SIG-M5 treated with dmso at 0.1 percent for 504 hours (cell line): ENCODE data around the gene ZFHX3.
"Not testable (repeated sequence)": the region's sequence is repeated elsewhere in the genome, so short reads cannot be mapped to it uniquely, and the experiment has no call there.

Experiments
- DNase-seq: peaks from one replicate; lab custom pipeline; 2025; ENCODE audit not compliant: unreplicated experiment; lab: John Stamatoyannopoulos, UW

Gene ZFHX3

GRCh38 chr16:73047536-73048291 lies at the start of gene ZFHX3:
ZFHX3 (minus strand) TSS chr16:73048128; CDS start chr16:72960145, 87,983 bp downstream.
- DNase-seq: peak; percentile 46

DNA sequence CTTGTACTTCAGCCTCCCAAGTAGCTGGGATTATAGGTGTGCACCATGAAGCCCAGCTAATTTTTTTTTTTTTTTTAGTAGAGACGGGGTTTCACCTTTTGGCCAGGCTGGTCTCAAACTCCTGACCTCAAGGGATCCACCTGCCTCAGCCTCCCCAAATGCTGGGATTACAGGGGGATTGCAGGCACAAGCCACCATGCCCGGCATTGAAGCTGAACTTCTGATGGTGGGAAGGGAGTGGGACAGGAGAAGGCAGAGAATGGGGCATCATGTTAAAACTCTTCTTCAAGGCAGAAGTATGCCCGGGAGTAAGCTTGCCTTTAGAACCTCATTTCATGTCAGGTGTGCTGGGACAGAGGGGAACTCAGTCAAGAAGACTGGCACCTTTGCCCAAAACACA lies 48.6 kb upstream of the ZFHX3 start:
- DNase-seq: no peak

- no peak for DNase-seq
Measured at GRCh38 chr16:73095885-73096421, 48.0 kb upstream of the ZFHX3 start.

- no peak for DNase-seq
Measured at GRCh38 chr16:73095142-73095820, 47.4 kb upstream of the ZFHX3 start.

DNA sequence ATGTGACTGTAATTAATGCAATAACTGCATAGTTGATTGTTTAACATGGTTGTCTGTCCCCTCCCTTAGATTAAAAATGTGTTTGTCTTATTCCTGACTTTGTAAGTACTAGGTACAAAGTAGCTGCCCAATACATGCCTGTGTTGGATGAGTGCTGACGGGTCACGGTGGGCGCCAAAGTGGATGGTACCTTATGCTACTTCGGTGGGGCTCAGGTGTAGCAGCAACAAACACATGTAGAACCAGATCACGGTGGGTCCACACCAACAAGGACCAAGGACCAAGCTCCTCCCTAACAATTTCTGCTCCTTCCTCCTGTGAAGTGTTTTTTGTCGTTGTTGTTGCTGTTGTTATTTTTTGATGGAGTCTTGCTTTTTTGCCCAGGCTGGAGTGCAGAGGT lies 46.4 kb upstream of the ZFHX3 start:
- no peak for DNase-seq

DNA sequence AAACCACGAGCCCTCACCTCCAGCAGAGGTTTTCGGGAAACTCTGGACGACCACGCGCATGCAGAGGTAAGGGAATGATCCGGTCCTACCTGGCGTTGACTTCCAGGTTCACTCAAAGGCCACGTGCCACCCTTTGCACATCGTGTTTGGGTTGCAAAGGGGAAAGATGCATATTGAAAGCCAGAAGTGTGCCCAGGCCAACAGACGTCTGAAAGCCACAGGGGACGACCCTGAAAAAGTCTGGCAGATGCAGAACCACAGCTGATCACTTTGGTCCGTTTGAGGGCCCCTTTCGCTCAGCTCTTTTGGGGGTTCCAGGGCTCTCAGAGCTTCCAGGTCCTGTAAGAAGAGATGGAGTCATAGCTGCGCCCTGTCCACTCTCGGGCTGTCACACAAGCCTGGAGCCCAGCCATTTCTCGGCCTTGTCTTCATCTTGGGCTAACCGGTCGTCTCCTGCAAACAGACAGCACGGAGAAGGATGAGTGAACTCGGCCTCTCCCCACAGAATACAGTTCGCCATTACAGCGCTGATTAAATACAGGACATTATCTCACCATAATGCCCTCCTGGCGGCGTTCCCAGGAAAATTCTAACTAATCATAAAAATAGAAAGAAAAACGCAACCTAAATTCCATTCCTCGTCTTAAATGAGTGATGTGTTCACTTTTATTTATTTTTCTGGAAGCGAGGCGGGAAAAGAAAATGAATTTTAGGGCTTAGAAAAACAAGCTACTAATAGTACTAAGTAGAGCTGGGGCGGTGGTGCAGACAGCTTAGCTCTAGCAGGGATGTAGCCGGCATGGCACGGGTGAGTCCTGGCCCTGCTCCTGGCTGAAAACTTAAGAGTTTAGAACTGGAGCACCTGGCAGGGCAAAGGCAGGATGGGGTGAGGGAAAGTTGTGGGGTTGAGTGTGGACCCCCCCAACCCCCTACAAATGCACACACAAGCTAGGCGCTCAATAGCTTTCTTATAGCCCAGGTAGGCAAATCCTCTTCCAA lies 45.5 kb upstream of the ZFHX3 start:
- no peak for DNase-seq

GRCh38 chr16:73092236-73092781 lies 44.4 kb upstream of the ZFHX3 start:
- DNase-seq: no peak

DNA sequence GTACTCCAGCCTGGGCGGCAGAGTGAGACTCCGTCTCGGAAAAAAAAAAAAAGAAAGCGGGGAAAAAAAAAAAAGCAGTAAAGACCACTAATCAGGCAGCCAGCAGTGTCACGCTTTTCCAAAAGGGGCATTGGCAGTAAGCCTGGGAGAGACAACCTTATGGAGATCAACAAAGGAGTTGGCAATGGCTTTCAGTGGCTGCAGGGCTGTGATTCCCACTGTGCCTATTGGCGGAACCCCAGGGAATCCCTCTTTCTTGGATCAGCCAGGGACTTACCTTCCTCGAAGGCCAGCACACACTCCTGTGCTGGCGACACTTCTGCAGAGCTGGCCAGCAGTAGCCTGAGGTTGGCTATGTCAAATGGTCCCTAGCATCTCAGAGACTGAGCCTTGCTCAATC lies 43.2 kb upstream of the ZFHX3 start:
- DNase-seq: no peak

DNA sequence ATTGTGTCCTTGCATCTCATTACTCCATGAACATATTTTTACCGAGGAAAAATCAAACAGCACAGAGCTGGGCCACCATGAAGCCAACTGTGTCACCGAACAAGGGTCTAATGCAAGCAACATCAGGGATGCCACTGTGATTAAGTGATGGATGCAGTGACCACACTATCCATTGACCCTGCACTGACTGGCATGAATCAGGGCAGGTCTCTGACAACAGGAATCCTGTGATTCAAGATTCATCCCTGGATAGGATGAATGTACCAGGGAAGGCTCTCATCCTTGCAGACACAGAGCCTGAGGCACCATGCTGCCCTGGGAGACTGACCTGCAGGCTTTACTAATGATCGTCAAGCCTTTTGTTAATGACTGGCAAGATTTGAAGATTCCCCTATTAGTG lies 41.5 kb upstream of the ZFHX3 start:
- no peak for DNase-seq

GRCh38 chr16:73086108-73086507 lies 38.2 kb upstream of the ZFHX3 start:
- DNase-seq: peak; percentile 20

DNA sequence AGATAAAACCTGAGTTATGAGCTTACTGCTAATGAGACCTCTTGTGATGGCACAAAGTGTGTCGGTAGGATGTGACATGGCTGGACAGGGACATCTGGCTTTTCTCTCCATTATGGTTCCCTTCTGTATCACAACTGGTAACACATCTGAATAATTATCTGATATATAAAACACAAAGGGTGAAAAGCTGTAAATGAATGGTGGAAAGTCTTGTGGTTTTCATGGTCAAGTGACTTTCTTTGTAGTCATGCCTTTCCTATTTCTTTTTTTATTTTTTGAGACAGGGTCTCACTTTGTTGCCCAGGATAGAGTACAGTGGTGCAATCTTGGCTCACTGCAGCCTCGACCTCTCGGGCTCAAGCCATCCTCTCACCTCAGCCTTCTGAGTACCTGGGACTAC lies 35.3 kb upstream of the ZFHX3 start:
- DNase-seq: no peak

GRCh38 chr16:73082634-73083051 lies 34.7 kb upstream of the ZFHX3 start:
- DNase-seq: not testable (repeated sequence)

DNA sequence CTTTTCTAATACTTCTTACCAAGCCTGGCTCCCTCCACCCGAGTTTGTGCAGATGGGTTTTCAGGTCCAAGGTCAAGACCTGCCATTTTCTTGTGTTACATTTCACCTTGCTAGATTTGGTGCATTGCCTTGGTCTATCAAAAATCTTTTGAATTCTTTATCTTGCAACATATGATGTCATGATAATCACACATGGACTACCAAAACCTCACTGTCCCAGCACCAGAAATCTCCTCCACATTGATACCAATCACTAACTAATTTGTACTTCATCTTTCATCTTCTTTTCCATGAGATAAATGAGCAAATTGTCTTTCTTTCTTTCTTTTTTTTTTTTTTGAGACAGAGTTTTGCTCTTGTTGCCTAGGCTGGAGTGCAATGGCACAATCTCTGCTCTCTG lies 33.0 kb upstream of the ZFHX3 start:
- DNase-seq: no peak

DNA sequence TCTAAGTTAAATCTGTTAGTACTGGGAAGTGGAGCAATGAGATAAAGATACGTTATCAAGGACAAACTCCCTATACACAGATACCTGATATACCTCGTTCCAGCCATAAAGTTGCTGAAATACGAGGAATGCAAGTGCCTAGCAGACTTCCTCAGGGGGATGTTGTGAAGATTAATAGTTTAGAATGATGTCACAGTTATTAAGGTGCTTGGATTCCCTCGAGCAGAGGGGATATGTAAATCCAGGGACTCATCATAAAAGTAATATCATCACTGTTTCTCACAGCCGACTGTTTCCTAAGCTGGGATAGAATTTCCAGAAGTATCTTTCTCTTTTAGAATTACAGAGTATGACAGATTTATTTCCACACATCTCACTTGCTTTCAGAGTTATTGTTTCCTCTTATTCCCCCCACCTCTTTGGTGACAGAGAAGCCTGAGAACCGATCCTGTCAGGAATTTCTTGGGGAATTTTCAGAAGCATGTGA lies 28.4 kb upstream of the ZFHX3 start:
- no peak for DNase-seq

DNA sequence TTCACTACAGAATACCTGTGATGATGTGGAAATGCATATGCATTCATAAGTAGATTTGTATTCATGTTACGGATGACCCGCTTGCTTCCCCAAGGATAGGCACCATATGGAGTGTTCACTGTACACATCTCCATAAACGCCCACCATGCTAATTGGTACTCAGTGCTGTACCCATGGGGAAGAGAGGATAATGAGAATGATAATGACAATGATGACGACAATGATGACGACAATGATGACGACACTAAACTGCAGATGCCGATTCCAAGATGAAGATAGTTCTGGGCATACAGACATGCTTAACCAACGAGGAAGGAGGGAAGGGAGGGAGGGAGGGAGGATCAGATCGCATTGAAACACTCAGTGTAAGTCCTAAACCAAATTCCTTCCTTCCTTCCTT lies 26.5 kb upstream of the ZFHX3 start:
- DNase-seq: no peak

- not testable (repeated sequence) for DNase-seq
Measured at GRCh38 chr16:73072051-73072450, 24.1 kb upstream of the ZFHX3 start.

DNA sequence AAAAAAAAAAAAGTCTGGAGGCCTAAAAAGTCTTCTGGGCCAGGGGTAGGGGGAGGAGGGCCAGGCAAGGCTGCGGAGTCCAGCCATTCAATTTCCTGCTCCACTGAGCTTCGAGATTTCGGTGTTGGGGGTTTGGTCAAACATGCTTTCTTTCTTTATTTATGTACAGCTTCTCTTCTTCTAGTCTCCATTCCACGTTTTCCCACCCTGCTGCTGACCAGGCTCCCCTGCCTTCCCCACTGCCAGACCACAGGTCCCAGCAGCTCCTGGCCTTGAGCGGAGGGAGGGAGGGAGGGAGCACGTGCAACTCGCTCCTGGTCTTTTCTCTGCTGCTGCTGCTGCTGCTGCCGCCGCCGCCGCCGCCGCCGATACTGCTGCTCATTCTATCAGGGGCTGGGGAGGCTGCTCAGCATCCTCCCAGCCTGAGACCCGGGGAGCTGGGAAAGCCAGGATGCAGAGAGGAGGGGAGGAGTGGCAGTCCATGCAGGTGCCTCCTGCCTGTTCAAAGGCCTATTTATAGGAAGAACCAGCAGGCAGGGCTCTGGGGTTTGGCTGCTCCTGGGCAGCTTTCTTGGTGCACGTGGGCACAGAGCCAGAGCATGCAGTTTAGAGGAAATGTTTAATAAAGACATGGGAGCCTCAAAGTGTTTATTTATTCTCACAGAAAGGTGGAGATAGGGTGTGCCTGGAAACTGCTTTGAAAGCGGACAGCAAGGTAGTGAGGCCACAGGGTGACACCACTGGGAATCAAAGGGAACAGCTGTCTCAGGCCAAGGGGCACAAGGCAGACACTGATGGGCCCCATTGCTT lies 23.4 kb upstream of the ZFHX3 start:
- DNase-seq: no peak

DNA sequence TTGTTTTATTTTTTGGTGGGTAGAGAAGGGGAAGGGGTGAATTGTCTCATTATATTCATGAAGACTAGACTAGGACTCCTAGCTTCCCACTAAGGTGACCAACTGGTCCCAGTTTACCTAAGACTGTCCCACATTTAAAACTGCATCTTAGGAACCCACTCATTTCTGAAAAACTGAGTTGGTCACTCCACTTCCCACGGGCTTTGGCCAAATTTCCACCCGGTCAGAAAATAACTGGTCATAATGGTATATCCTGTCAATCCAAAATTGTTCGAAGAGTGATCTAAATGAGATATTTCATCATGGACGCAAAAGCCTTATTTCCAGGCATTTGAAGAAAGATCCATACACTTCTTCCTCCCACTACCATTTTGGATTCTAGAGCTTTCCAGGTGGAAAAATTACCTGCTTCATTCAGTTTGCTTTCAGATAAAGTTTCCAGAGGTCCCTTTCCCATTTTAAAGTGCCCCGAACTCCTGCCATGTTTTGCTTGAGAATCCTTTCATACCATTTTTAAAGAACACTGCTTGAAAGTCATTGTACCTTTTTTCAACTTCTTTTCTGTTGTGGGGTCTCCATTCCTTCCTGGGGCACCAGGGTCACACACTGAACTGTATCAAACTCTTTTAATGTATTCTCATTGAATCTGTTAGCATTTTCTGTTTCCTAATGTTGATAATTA lies 21.8 kb upstream of the ZFHX3 start:
- no peak for DNase-seq
